GM12878 (cell line): ENCODE measurements around the gene P2RX2.

Source experiments
- CTCF ChIP-seq, 3 experiments: IDR thresholded peaks in 2 of 3; conservative IDR thresholded peaks in 1 of 3; 2 replicates each; pipeline ENCODE4 v1.5.1; 2011; ENCODE audit warnings: low read depth in 3 of 3, low read length in 3 of 3, mild to moderate bottlenecking in 3 of 3, control low read depth in 2 of 3, moderate library complexity in 2 of 3, inconsistent platforms in 1 of 3, mixed read lengths in 1 of 3; ENCODE audit not compliant: control insufficient read depth in 2 of 3, insufficient read depth in 1 of 3; ENCODE audit errors: extremely low read depth in 1 of 3
- GABPA ChIP-seq: IDR thresholded peaks from 2 replicates; pipeline ENCODE4 v1.6.1; 2014; ENCODE audit warnings: antibody characterized with exemption, low read depth, mild to moderate bottlenecking, inconsistent platforms
- POLR2A ChIP-seq: IDR thresholded peaks from 2 replicates; pipeline ENCODE4 v1.6.1; 2011; ENCODE audit warnings: low read depth, mild to moderate bottlenecking, low read length
- ZSCAN29 ChIP-seq: fragments of 450-650 bp; IDR thresholded peaks from 2 replicates; pipeline ENCODE4 v1.6.1; 2017; ENCODE audit warnings: mild to moderate bottlenecking, moderate library complexity

GRCh38 chr12:132593938-132594358 is 24.6 kb upstream of the P2RX2 start:
- TF ChIP-seq CTCF (IDR thresholded peaks at IDR 0.05 in 2 of 3, conservative IDR thresholded peaks at IDR 0.05 in 1 of 3; ENCODE audit: control insufficient read depth in 2 of 3, extremely low read depth in 1 of 3, insufficient read depth in 1 of 3, low read depth in 3 of 3, low read length in 3 of 3) = no peak
- no peak for TF ChIP-seq POLR2A
- no peak for TF ChIP-seq ZSCAN29
- no peak for TF ChIP-seq GABPA
